ENCODE results near the gene BMERB1.

BMERB1 gene

DNA sequence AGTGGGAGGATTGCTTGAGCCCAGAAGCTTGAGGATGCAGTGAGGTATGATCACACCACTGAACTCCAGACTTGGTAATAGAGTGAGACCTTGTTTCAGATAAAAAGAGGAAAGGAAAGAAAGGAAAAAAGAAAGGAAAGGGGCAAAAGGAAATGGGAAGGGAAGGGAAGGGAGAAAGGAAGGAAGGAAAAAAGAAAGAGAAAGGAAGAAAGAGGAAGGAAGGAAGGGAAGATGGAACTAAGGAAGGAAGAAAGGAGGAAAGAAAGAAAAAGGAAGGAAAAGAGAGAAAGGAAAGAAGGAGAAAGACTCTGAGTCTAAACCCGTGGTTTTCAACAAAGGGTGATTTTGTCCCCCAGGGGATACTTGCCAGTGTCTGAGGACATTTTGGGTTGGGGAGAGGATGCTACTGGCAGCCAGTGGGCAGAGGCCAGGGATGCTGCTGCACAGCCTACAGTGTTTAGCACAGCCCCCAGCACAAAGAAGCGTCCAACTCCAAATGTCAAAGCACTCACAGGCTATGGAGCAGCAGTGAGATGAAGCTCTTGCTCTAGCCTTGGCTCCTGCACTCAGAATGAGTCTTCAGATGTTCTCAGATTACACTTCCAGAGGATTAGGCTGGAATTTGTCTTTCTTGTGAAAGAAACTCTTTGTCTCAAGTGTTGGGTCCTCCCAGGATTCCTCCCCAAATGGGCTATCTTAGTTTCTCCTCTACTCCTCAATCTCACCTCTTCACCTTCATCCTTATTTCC is 64.2 kb downstream of the BMERB1 start:
- no peak for DNase-seq

DNA sequence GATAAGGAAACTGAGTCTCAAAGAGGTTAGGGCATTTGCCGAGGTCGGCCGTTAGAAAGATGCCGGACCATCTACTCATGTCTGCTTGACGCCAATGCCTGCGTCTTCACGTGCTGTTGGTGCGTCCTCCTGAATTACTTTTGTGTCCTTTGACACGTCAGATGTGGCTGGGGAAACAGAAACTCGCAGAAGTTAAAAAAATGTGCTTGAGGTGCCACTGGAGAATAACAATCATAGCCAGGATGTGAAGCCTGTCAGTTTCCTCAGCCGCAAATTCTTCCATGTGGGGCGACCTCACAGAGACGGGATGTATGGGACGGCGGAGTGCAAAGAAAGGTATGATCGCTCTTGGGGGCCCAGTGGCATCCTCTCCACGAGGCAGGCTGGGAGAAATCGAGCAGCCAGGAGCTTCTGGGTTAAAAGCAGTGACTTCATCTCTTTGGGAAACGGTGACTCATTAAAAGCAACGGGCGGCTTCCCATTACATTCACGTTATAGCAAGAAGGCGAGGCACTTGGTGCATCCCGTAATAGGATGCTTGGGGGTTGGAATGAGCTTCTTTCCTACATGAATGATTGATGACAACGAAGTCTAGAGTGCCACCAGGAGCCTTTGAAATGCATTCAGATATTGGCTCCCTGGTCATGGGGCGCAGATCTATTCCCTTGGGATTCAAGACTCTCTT is 67.8 kb downstream of the BMERB1 start:
- no peak for DNase-seq

DNA sequence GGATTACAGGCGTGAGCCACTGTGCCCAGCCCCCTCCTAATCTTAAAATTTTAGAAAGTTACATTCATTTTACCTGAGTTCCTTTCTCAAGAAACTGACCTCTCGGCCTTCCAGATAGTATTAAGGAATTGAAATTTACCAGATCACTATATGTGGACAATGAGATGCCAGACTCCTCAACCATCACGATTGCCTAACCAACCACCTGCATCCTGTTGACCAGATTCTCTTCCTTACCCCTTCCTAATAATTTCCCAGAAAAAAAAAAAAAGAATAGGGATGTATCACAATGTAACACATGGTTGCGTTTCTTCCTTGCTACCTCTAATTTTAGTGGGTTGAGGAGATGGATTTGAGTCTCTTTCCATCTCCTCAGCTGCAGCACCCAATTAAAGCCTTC is 72.1 kb downstream of the BMERB1 start:
- no peak for DNase-seq

- no peak for DNase-seq
Measured at GRCh38 chr16:15507301-15507958, 73.0 kb downstream of the BMERB1 start.

GRCh38 chr16:15507959-15508627 is 73.7 kb downstream of the BMERB1 start:
- no peak for DNase-seq

- DNase-seq = no peak
Measured at GRCh38 chr16:15509051-15509592, 74.7 kb downstream of the BMERB1 start.

DNA sequence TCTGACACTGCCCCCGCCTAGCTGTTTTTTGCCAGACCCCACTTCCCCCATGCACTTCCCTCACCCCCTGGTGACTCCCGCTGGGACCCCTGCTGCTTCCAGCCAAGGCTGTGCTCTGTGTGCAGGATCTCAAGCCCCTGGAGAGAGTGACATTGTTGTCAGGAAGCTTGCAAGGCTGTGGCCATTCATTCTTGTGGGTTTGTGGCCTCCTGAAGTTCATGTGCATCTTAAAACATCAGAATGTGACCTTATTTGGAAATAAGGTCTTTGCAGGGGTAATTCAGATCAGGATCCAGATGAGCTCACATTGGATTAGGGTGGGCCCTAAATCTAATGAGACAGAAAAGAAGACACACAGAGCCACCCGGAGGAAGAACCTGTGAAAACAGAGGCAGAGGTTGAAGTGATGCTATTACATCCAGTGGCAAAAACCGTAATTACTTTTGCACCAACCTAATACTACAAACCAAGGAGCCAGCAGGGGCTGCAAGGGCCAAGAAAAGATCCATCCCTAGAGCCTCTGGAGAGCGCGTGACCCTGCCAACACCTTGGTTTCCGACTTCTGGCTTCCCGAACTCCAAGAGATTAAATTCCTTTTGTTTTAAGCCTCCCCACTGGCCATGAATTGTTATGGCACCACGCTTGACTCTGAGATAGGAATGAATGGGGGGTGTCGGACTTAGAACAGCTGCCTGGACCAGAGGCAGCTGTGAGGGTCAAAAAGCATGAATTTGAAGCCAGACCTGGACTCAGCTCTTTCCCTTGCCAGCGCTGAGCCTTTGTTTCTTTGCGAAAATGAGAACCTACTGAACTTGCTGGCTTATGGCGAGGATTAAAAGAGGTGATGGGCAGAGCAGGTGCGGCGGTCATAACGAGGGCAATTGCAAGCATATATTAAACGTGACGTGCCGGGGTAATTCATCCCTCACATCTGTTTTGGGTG is 75.5 kb downstream of the BMERB1 start:
- no peak for DNase-seq

- DNase-seq = no peak
Measured at GRCh38 chr16:15510992-15511391, 76.6 kb downstream of the BMERB1 start.

DNA sequence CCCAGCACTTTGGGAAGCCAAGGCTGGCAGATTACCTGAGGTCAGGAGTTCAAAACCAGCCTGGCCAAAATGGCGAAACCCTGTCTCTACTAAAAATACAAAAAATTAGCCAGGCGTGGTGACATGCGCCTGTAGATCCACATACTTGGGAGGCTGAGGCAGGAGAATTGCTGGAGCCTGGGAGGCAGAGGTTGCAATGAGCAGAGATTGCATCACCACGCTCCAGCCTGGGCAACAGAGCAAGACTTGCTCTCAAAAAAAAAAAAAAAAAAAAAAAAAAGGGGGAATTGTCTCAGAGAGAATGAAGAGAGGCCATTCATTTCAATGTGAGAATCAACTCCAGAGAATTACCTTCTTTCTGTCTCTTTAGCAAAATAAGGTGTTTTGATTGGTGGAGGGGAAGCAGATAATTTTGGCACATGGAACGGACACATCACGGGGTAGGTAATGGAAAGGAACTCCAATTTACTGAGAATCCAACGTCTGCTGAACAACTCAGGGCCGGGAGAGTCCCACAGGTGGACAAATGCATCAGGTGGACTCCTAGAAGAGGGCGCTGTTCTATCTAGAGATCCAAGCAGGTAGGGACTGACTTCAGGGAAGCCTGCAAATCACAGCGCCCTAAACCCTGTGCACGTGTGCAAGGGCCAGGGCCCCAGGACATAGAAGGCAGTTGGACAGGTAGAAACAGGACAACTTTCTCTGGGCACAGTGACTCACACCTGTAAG is 77.5 kb downstream of the BMERB1 start:
- DNase-seq = no peak

DNA sequence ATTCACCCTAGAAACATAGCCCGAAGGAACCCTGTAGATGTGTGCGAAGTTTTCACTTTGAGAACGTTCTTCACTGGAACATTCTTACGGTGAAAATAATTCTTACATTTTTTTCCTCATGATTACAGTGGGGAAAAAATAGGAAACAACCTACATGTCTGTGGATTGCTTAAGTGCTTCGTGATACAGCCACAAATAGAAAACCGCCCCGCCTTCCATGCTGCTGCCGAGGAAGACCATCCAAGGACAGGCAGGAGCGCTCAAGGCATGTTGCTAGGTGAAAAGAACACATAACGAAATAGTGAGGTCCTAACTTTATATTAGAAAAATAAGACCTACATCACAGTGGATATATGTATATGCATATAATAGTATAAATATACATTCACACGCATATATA is 78.8 kb downstream of the BMERB1 start:
- no peak for DNase-seq

GRCh38 chr16:15515992-15516391 is 81.6 kb downstream of the BMERB1 start:
- no peak for DNase-seq

DNA sequence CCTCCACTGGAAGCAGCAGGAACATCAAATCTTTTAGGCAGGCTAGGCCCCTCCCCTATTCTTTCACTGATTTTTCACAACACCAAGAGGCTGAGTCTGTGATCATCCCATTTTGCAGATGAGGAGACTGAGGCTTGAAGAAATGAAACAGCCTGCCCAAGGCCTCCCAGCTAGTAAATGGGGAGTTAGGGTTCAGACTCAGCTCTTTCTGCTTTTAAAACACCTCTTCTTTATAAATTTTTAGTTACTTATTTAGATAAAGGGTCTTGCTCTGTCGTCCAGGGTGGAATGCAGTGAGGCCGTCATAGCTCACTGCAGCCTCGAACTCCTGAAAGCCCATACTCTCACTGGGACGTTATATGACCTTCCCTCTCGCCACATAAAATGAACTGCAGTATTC is 82.2 kb downstream of the BMERB1 start:
- no peak for DNase-seq

DNA sequence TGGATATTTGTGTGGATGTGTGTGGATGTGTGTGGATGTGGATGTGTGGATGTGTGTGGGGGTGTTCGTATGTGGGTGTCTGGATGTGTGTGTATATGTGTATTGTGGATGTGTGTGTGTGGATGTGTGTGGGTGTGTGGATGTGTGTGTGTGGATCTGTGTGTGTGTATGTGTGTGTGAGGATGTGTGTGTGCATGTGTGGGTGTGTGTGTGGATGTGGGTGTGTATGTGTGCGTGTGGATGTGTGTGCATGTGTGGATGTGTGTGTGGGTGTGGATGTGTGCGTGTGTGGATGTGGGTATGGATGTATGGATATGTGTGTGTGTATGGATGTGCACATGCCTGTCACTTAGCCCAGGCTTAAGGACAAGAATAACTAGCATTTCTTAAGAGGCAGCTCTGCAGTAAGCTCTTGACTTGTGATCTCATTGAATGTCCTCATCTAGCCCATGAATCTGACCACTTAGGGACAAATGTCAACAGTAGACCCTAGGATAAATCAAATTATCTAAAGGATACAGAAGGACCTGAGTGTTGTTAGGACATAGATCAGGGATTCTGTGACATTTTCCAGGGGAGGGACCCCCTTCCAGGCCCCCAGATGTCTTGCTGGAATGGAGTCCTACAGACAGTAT is 83.5 kb downstream of the BMERB1 start:
- no peak for DNase-seq

DNA sequence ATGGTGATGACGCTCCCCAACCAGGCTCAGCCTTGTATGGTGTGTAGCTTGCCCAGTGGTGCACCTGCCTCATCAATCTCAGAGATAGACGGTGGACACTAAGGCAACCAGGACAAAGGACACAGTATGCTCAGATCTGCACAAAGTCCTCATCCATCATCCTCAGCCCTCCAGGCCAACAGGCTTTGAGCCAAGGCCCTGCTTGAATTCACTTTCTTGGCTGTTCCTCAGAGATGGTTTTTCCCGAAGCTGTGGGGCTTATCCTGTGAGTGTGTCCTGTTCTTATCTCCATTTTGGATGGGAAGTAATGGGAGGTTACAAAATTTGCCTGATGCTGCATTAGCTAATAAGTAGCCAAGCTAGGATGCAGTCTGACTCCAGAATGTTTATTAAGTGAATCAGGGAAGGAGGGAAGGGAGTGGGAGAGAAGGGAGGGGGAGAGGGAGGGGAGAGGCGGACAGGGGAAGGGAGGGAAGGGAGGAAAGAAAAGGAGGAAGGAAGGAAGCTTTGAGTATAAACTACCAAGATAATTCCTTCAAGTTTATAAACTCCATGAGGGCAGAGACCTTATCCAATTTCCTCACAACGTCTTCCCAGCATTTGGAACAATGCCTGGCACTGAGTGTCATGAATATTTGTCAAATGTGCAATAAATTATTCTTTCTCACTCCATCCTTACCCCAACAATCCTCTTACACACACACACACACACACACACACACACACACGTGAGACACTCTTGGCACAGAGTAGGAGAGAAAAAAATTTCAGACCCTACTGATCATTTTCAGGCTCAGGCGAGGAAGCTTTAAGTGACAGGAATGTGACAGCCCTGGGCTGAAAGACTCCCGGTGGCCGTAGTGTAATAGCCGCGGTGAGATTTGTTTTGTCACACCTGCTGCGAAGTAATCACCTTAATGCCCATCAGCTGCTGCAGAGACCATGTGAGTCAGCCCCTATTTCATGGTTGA is 84.3 kb downstream of the BMERB1 start:
- no peak for DNase-seq

DNA sequence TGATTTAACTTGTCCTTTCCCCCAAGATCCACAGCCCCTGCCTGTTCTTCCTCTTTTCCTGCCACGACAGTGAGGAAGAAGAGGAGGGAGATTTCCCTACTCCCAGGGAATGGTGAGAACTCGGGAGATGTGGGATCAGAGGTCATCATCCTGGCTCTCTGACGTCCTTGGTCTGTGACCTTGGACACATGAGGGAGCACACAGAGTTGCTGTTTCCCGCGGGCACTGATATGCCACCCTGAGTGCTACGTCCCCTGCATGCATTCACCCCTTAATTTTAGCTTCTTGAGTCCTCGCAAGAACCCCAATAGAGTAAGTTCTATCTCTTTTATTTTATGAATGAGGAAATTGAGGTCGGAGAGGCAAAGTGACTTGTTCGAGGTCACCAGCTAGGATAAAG is 85.4 kb downstream of the BMERB1 start:
- DNase-seq = no peak

DNA sequence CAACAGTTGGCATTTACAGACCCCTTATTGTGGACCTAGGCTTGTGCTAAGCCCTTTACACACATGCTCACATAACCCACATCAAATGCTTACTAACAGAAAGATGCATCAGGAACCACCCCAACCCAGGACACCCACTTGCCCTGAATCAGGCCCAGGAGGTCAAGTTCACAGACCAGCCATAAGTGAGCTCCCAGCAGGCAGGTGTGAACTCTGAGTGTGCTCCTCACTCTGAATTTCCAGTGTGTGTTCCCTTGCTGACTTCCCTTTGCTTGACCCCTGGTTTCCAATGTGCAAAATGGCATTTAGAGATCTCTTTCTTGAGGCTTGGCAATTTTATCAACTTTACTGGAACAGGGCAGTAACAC is 87.0 kb downstream of the BMERB1 start:
- no peak for DNase-seq

GRCh38 chr16:15521758-15522509 is 87.5 kb downstream of the BMERB1 start:
- DNase-seq = no peak

DNA sequence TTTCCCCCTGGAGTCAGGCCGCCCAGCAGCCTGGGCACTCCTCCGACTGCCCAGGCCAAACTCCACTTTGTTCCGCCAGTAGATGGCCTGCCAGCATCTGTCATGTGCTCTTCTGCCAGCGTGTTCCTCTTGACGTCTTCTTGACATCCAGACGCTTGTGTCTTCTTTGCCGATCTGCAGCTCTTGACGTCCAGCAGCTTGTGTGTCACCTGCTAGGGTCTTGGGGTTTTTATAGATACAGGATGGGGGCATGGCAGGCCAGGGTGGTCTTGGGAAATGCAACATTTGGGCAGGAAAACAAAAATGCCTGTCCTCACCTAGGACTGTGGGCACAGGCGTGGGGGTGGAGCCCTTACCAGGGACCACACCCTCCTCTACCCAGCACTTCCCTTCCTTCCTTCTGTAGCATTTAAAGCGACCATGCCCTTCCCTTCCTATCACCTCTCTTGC is 88.7 kb downstream of the BMERB1 start:
- no peak for DNase-seq

DNA sequence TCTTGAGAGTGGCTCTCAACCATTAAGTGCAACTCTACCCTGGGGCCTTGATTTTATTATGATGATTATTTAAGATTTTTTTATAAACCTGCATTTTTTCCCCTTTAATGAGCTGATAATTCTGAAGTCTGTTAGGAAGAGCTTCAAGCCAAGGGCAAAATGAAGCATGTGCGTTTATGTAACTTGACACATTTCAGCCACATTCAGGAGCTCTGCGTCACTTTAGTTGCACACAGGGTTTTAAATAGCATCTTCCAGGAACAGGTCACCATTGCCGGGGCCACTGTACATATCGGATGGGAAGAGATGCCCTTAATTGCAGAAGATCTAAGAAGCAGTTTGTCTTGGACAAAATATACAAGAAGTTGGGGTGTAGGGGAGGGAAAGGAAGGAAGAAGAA is 89.6 kb downstream of the BMERB1 start:
- no peak for DNase-seq
